CD4-positive, alpha-beta T cell (primary cell): ENCODE data around the gene CYP19A1. TPM values are rescaled to one million over a fixed set of nuclear protein-coding genes. Genes with fewer than 3 reads are reported as not detected.

Source experiments
- ATAC-seq: fragments of 200-7000 bp; cut with Tn5 transposase; one replicate; pipeline ENCODE4 v1.10.0; 2022; ENCODE audit warnings: mild to moderate bottlenecking; ENCODE audit not compliant: poor library complexity
- CTCF ChIA-PET: fragments of 350-600 bp; sonication (Branson Sonifier 250); formaldehyde crosslinking; loops from one replicate; lab custom pipeline; 2021; ENCODE audit warnings: antibody characterized with exemption, inconsistent platforms; lab: Charles Lee
- POLR2A ChIA-PET: fragments of 350-600 bp; sonication (Branson Sonifier 250); formaldehyde crosslinking; loops from one replicate; lab custom pipeline; 2021; ENCODE audit warnings: antibody characterized with exemption, inconsistent platforms; lab: Charles Lee
- DNase-seq, 14 experiments: peaks; one replicate each; pipeline ENCODE4 v3.0.0-alpha.2; 2013 to 2020; ENCODE audit warnings: mixed read lengths in 2 of 14
- H3K27ac ChIP-seq, 2 donors: one replicate each; pipeline versions ENCODE4 v1.5.1 to v1.7.0; 2013; ENCODE audit warnings: low read length in 2 of 2, low read depth in 1 of 2, mild to moderate bottlenecking in 1 of 2
- H3K27me3 ChIP-seq, 2 experiments: 1 replicate in 1 of 2; 2 replicates in 1 of 2; pipeline versions ENCODE4 v1.6.1 to v1.7.0; 2013; ENCODE audit warnings: low read length in 2 of 2, control low read depth in 1 of 2, mild to moderate bottlenecking in 1 of 2, moderate library complexity in 1 of 2; ENCODE audit not compliant: insufficient read depth in 2 of 2, control insufficient read depth in 1 of 2
- H3K36me3 ChIP-seq: one replicate; pipeline ENCODE4 v1.6.1; 2013; ENCODE audit warnings: low read length, control low read depth; ENCODE audit not compliant: insufficient read depth
- H3K4me1 ChIP-seq: one replicate; pipeline ENCODE4 v1.6.1; 2013; ENCODE audit warnings: low read length, control low read depth; ENCODE audit not compliant: insufficient read depth
- H3K4me3 ChIP-seq: one replicate; pipeline ENCODE4 v1.5.1; 2013; ENCODE audit warnings: mild to moderate bottlenecking, low read length, moderate library complexity
- H3K9me3 ChIP-seq, 2 experiments: 1 replicate in 1 of 2; 2 replicates in 1 of 2; pipeline versions ENCODE4 v1.6.1 to v1.7.0; 2013; ENCODE audit warnings: low read length in 2 of 2, mild to moderate bottlenecking in 2 of 2, control low read depth in 1 of 2, moderate library complexity in 1 of 2; ENCODE audit not compliant: control insufficient read depth in 1 of 2, insufficient read depth in 1 of 2
- H3K27ac Mint-ChIP-seq: one replicate; pipeline ENCODE4 v1.8.0; 2020; ENCODE audit warnings: mixed read lengths
- H3K27me3 Mint-ChIP-seq: one replicate; pipeline ENCODE4 v1.8.0; 2021; ENCODE audit warnings: mixed read lengths
- H3K36me3 Mint-ChIP-seq: one replicate; pipeline ENCODE4 v1.8.0; 2021; ENCODE audit warnings: low read depth, mixed read lengths
- H3K4me1 Mint-ChIP-seq: one replicate; pipeline ENCODE4 v1.8.0; 2021; ENCODE audit warnings: low read depth, mixed read lengths
- H3K4me3 Mint-ChIP-seq: one replicate; pipeline ENCODE4 v1.8.0; 2020; ENCODE audit warnings: mild to moderate bottlenecking, mixed read lengths
- H3K9me3 Mint-ChIP-seq: one replicate; pipeline ENCODE4 v1.8.0; 2020; ENCODE audit warnings: mixed read lengths
- CTCF ChIP-seq: fragments of 200-600 bp; IDR thresholded peaks from one replicate; pipeline ENCODE4 v1.8.0; 2022; ENCODE audit warnings: antibody characterized with exemption, mild to moderate bottlenecking
- intact Hi-C, 2 experiments: fragments of 100-400 bp; cut with DNase I in 1 of 2; cut with micrococcal nuclease in 1 of 2; formaldehyde crosslinking; loops; one replicate each; pipeline versions ENCODE4 v1.15.1 to v1.9.0; 2023 to 2025; cut with DNase I, micrococcal nuclease
- total RNA-seq, 174 experiments: library from RNA in 2 of 174; stranded (reverse) in 2 of 174; gene quantifications; one replicate each; pipeline ENCODE4 v1.2.3 and lab custom pipeline; 2021 to 2026

The CYP19A1 gene
- total RNA-seq, 2 experiments from 2014 or later, result not detected

GRCh38 chr15:51316636-51317035, 21.8 kb downstream of the CYP19A1 start:
- no peaks in the 10 kb centered on the region for H3K27me3 ChIP-seq
- no peaks in the 10 kb centered on the region for H3K9me3 ChIP-seq
- H3K4me3 ChIP-seq, result no peak overlapping the region
- no peak overlapping the region for H3K4me3 Mint-ChIP-seq
- no peak for ATAC-seq
- H3K4me1 Mint-ChIP-seq, result no peaks in the 10 kb centered on the region
- H3K36me3 ChIP-seq, result no peaks in the 10 kb centered on the region
- intact Hi-C loops, result no loop called here
- no peaks in the 10 kb centered on the region for H3K9me3 Mint-ChIP-seq
- no peaks in the 10 kb centered on the region for H3K27me3 Mint-ChIP-seq
- DNase-seq, result no peak
- no peak overlapping the region for H3K27ac Mint-ChIP-seq
- ChIA-PET CTCF (no interaction called here), POLR2A (no interaction called here)
- no peak overlapping the region for H3K27ac ChIP-seq
- no peak for TF ChIP-seq CTCF
- H3K36me3 Mint-ChIP-seq, result no peaks in the 10 kb centered on the region
- no peaks in the 10 kb centered on the region for H3K4me1 ChIP-seq

GRCh38 chr15:51315726-51316125, 22.7 kb downstream of the CYP19A1 start:
- DNase-seq (no peak), ATAC-seq (no peak)
- H3K4me3 ChIP-seq, result no peak overlapping the region
- no peaks in the 10 kb centered on the region for H3K4me1 ChIP-seq
- Mint-ChIP-seq H3K27me3 (no peaks in the 10 kb centered on the region), H3K36me3 (no peaks in the 10 kb centered on the region), H3K9me3 (no peaks in the 10 kb centered on the region), H3K4me3 (no peak overlapping the region), H3K27ac (no peak overlapping the region), H3K4me1 (no peaks in the 10 kb centered on the region)
- H3K27me3 ChIP-seq, result no peaks in the 10 kb centered on the region
- ChIA-PET POLR2A (no interaction called here), CTCF (no interaction called here)
- H3K9me3 ChIP-seq, result no peaks in the 10 kb centered on the region
- H3K27ac ChIP-seq, result no peak overlapping the region
- no peaks in the 10 kb centered on the region for H3K36me3 ChIP-seq
- no peak for TF ChIP-seq CTCF
- intact Hi-C loops, result no loop called here

- no peak for ATAC-seq
- H3K4me3 ChIP-seq, result no peak overlapping the region
- Mint-ChIP-seq H3K27ac (no peak overlapping the region), H3K4me3 (no peak overlapping the region), H3K9me3 (no peaks in the 10 kb centered on the region), H3K27me3 (no peaks in the 10 kb centered on the region), H3K36me3 (no peaks in the 10 kb centered on the region), H3K4me1 (no peaks in the 10 kb centered on the region)
- no peak for DNase-seq
- H3K27ac ChIP-seq, result no peak overlapping the region
- POLR2A ChIA-PET, result no interaction called here
- no peaks in the 10 kb centered on the region for H3K9me3 ChIP-seq
- CTCF ChIA-PET, result no interaction called here
- no peaks in the 10 kb centered on the region for H3K36me3 ChIP-seq
- no peak for TF ChIP-seq CTCF
- intact Hi-C loops, result no loop called here
- H3K27me3 ChIP-seq, result no peaks in the 10 kb centered on the region
- no peaks in the 10 kb centered on the region for H3K4me1 ChIP-seq
Observed at GRCh38 chr15:51314391-51315337, 23.7 kb downstream of the CYP19A1 start.
